Rectal smooth muscle tissue (tissue), 1 donor: ENCODE measurements around the gene PLET1.

ENCODE experiments used
- H3K27ac ChIP-seq: one replicate; pipeline ENCODE4 v1.7.0; 2013; ENCODE audit warnings: low read depth, low read length, inconsistent platforms
- H3K27me3 ChIP-seq: one replicate; pipeline ENCODE4 v1.7.0; 2013; ENCODE audit warnings: low read length; ENCODE audit not compliant: control insufficient read depth, insufficient read depth
- H3K36me3 ChIP-seq: one replicate; pipeline ENCODE4 v1.7.0; 2013; ENCODE audit warnings: low read length; ENCODE audit not compliant: control insufficient read depth, insufficient read depth
- H3K4me1 ChIP-seq: one replicate; pipeline ENCODE4 v1.7.0; 2013; ENCODE audit warnings: low read length; ENCODE audit not compliant: control insufficient read depth, insufficient read depth
- H3K4me3 ChIP-seq: one replicate; pipeline ENCODE4 v1.7.0; 2013; ENCODE audit warnings: low read length
- H3K9ac ChIP-seq: one replicate; pipeline ENCODE4 v1.7.0; 2013; ENCODE audit warnings: low read length

Gene PLET1

DNA sequence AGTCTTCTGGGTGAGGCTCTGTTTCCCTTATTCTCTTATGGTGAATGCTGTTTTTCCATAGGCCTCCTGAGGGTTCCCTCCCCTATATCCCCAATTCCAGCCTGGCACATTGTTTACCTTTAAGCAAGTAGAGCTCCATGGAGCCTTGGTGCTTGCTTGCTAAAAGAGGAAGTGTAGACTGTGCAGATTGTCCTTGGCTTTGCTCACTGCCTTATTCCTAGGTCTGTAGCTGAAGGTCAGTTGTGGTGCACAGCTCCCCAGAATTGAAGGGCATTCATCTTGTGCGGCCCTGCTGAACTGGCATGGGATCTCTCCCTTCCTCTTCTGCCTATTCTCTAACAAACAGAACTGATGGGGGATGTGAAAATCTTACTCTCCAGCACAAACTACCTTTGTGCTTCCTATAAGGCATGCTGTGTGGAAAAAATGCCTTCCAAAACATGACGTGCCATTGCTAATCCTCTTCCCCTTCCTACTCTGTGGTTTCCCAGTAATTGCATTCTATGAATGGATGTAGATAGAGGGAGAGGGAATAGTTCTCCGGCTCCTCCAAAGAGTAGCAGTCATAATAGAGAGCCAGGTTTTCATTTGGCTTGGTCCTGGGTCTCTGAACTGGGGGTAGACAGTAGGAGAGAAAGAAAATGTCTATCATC lies 34.2 kb upstream of the PLET1 start:
- Histone ChIP-seq H3K36me3 (no peaks in the 10 kb centered on the region), H3K27ac (no peak overlapping the region), H3K9ac (no peak overlapping the region)

DNA sequence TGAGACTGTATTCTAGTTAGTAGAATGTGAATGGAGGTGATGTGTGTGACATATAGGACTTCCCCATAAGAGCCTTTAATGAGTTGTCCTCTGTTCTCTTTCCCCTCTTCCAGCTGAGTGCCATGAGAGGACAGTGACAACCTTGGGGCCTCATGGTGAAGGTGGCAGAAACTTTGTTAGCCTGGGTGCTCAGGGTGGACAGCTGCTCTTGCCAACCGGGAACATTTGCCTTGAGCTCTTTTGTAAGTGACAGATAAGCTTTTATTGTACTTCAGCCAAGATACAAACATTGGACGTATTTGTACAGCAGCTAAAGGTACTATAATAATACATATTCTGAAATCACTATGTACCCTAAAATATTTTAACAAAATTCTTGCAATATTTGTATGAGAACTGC lies 33.0 kb upstream of the PLET1 start:
- Histone ChIP-seq H3K27me3 (no peaks in the 10 kb centered on the region), H3K27ac (peak overlapping the region; percentile 27), H3K4me3 (no peak overlapping the region), H3K4me1 (peaks cover 8% of the 10 kb centered on the region), H3K9ac (no peak overlapping the region), H3K36me3 (no peaks in the 10 kb centered on the region)

More for the DNA sequence above, 34.2 kb upstream of the PLET1 start:
- Histone ChIP-seq H3K4me3 (no peak overlapping the region), H3K4me1 (peaks cover 3% of the 10 kb centered on the region), H3K27me3 (no peaks in the 10 kb centered on the region)

DNA sequence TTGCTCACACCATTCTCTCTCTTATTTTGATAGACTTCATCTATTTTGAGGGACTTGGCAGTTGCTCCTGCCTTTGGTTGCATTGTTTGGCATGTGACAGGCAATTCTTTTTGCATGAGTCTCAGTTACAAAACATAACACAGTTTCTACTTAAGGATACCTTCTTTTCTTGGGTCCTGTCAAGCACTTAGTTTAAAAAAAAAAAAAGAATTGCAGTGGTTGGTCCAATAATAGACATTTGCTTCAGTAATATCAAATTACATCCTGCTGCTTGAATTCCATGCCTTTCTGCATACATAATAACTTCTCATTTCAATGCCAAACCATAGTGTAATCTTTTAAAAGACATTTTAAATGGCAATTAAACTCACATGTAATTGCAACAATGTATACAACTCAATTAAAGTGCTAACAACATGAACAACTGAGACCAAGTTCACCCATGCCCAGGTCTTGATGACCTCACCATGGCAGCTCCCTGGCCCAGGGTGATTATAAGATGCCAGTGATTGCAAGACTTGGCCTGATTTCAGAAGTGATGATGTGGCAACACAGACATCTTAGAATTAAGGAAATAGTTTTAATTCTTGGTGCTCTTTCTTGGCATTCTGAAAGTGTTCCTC lies 32.2 kb upstream of the PLET1 start:
- Histone ChIP-seq H3K4me1 (peaks cover 8% of the 10 kb centered on the region), H3K9ac (no peak overlapping the region), H3K27ac (no peak overlapping the region), H3K36me3 (no peaks in the 10 kb centered on the region), H3K4me3 (no peak overlapping the region), H3K27me3 (no peaks in the 10 kb centered on the region)

GRCh38 chr11:112292188-112292587 lies 31.5 kb upstream of the PLET1 start:
- peaks cover 8% of the 10 kb centered on the region for H3K4me1 ChIP-seq
- no peak overlapping the region for H3K4me3 ChIP-seq
- H3K27me3 ChIP-seq = no peaks in the 10 kb centered on the region
- no peaks in the 10 kb centered on the region for H3K36me3 ChIP-seq
- H3K27ac ChIP-seq = peak overlapping the region; percentile 22
- H3K9ac ChIP-seq = no peak overlapping the region

- Histone ChIP-seq H3K36me3 (no peaks in the 10 kb centered on the region), H3K27me3 (no peaks in the 10 kb centered on the region), H3K27ac (peak overlapping the region; percentile 52), H3K4me3 (peak overlapping the region; percentile 38), H3K4me1 (peaks cover 8% of the 10 kb centered on the region), H3K9ac (no peak overlapping the region)
Observed at GRCh38 chr11:112291191-112291590, 30.5 kb upstream of the PLET1 start.

DNA sequence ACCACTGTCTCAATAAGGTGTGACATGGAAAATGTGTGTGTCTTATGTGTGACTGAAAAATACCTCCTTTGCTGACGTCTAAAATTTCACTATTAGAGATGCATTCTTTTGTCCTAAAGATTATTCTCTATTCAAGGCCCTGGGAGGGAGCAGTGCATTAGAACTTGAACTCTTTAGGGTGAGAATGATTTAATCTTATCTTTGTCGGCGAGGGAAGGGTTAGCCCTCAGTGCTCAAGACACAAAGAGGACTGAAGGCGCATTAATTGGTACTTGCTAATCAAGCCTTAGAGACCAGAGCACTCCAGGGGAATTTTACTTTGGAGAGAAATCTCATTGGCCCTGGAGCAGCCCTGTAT lies 29.8 kb upstream of the PLET1 start:
- Histone ChIP-seq H3K36me3 (no peaks in the 10 kb centered on the region), H3K27me3 (no peaks in the 10 kb centered on the region), H3K4me1 (peaks cover 8% of the 10 kb centered on the region), H3K4me3 (peak overlapping the region; percentile 88), H3K27ac (peak overlapping the region; percentile 81), H3K9ac (no peak overlapping the region)

GRCh38 chr11:112289588-112290492 lies 29.2 kb upstream of the PLET1 start:
- peaks cover 8% of the 10 kb centered on the region for H3K4me1 ChIP-seq
- peak overlapping the region; percentile 81 for H3K27ac ChIP-seq
- no peaks in the 10 kb centered on the region for H3K27me3 ChIP-seq
- peak overlapping the region; percentile 88 for H3K4me3 ChIP-seq
- no peaks in the 10 kb centered on the region for H3K36me3 ChIP-seq
- H3K9ac ChIP-seq = peak overlapping the region; percentile 62

DNA sequence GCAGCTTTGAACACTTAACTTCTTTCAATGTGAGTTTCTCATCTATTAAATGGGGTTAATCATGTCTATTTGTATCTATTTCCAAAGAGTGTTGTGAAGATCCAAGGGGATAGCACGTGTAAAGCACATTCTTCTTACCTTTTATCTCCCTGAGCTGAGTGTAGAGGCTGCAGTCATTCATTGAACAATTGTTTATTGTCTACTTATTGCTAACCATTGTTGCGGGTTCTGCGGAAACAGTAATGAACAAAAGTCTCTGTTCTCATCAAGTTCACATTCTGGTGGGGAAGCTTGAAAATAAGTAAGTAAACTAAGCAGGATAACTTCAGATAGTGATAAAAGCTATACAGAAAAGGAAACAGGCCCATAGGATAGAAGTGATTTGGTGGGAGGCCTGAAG lies 27.4 kb upstream of the PLET1 start:
- no peak overlapping the region for H3K4me3 ChIP-seq
- H3K27ac ChIP-seq = no peak overlapping the region
- no peaks in the 10 kb centered on the region for H3K36me3 ChIP-seq
- peaks cover 6% of the 10 kb centered on the region for H3K4me1 ChIP-seq
- no peak overlapping the region for H3K9ac ChIP-seq
- no peaks in the 10 kb centered on the region for H3K27me3 ChIP-seq

GRCh38 chr11:112285841-112286311 lies 25.2 kb upstream of the PLET1 start:
- Histone ChIP-seq H3K27me3 (no peaks in the 10 kb centered on the region), H3K9ac (no peak overlapping the region), H3K4me1 (peaks cover 6% of the 10 kb centered on the region), H3K27ac (no peak overlapping the region), H3K36me3 (no peaks in the 10 kb centered on the region), H3K4me3 (no peak overlapping the region)

- Histone ChIP-seq H3K27me3 (no peaks in the 10 kb centered on the region), H3K4me3 (no peak overlapping the region), H3K9ac (no peak overlapping the region), H3K27ac (no peak overlapping the region), H3K4me1 (no peaks in the 10 kb centered on the region), H3K36me3 (no peaks in the 10 kb centered on the region)
Observed at GRCh38 chr11:112281726-112282125, 21.1 kb upstream of the PLET1 start.

- H3K4me1 ChIP-seq = no peaks in the 10 kb centered on the region
- peak overlapping the region; percentile 5 for H3K27ac ChIP-seq
- no peaks in the 10 kb centered on the region for H3K36me3 ChIP-seq
- H3K27me3 ChIP-seq = no peaks in the 10 kb centered on the region
- H3K9ac ChIP-seq = no peak overlapping the region
- H3K4me3 ChIP-seq = peak overlapping the region; percentile 64
Observed at GRCh38 chr11:112280268-112281126, 19.8 kb upstream of the PLET1 start.

GRCh38 chr11:112279901-112280267 lies 19.2 kb upstream of the PLET1 start:
- Histone ChIP-seq H3K4me1 (no peaks in the 10 kb centered on the region), H3K4me3 (peak overlapping the region; percentile 64), H3K27ac (no peak overlapping the region), H3K27me3 (no peaks in the 10 kb centered on the region), H3K9ac (no peak overlapping the region), H3K36me3 (no peaks in the 10 kb centered on the region)
